A375 (cell line): ENCODE results near the gene TTC39C. TPM values are rescaled to one million over a fixed set of nuclear protein-coding genes. Genes with fewer than 3 reads are reported as not detected.

Experiments used
- small RNA-seq: library from RNA; depleted of rRNA; stranded (forward); fragments of <200 nt; gene quantifications from one replicate; pipeline ENCODE3, GENCODE V24; 2014
- total RNA-seq: library from RNA; depleted of rRNA; stranded (reverse); fragments of >200 nt; shearing (Covaris generic); gene quantifications from 2 replicates; pipeline ENCODE4 v1.2.3, GENCODE V29; 2014; rRNA removed

The TTC39C gene
- total RNA-seq = 18.2 and 24.1 TPM in 2 replicates

DNA sequence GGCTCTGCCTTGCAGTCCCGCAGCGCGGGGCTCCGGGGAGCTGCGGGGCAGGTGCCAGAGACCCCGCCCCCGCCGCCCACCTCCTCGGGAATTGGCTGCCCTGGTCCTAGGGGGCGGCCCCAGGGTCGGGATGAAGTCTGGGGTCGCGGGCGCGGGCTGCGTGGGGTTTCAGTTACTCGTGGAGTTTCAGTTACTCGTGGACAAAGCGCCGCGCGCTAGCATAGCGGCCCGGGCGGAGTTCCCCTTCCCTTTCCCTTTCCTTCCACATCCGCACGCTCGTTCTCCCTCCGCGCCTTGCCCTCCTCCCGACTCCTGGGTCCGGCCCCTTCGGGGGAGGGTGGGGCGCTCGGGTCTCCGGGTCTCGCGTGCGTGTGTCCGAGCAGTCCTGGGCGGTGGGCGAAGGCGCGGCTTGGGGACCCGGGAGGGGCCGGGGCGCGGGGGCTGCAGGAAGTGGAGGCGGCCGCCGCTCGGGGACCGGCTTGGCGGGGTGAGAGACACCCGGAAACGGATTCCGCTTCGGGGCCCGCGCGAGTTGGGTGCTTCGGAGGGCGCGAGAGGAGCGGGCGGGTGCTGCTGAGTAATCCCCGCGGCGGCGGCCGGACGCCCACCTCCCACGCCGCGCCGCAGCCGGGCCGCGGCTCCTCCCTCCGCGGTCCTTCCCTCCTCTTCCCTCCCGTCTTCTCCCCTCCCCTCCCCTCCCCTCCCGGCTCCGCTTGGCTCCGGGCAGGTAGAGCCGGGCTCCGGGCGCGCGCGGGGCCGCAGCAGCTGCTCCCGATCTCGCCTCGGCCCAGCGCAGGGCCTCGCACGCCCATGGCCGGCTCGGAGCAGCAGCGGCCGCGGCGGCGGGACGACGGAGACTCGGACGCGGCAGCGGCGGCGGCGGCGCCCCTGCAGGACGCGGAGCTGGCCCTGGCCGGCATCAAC lies at the start of gene TTC39C:
Gene TTC39C (plus strand): TSS at position 693 of the 924 bp plus-strand sequence. CDS start 118 bp downstream, at position 811.

GRCh38 chr18:24138789-24139616 lies 124.4 kb downstream of the TTC39C start, which contains the start of gene CABYR:
CABYR (plus strand) TSS chr18:24139062; CDS start chr18:24143115, 4,053 bp downstream.

Small RNA genes within 50 kb of the gene (small RNA-seq; reads per million reads assigned to genes)
- not detected for gene RF00017
- gene RNA5SP452 = 8.1 reads per million, percentile 87 among the genes with 10 or more reads in this experiment
- gene RNU5A-6P = 6.9 reads per million, percentile 86 among the genes with 10 or more reads in this experiment

Other genes with a start within 250 kb of the TTC39C start
- gene CABYR, start 124.3 kb downstream of the TTC39C start, total RNA-seq = 4.1 and 4.5 TPM in 2 replicates